ENCODE results near the gene NUDT17. TPM values are rescaled to one million over a fixed set of nuclear protein-coding genes. Genes with fewer than 3 reads are reported as not detected.
A peak's percentile ranks its signal among the peaks of the same experiment; 100 is the strongest.

The NUDT17 gene
- total and polyA plus RNA-seq, 2 donors (not counting 1 experiment from before 2014, with no cell fraction given), result 7.7 TPM

GRCh38 chr1:145849356-145850160, 4.1 kb downstream of the NUDT17 start:
- DNase-seq, result no peak
- H3K4me3 Mint-ChIP-seq, result no peak overlapping the region
- Histone ChIP-seq H2AFZ (ENCODE audit: insufficient read depth, low read depth, low read length, poor library complexity, severe bottlenecking) (no peak overlapping the region), H3K79me2 (ENCODE audit: control insufficient read depth, insufficient read depth, low read length) (no peaks in the 10 kb centered on the region), H3K27ac (ENCODE audit: low read length in 2 of 2) (no peak overlapping the region), H3K9ac (ENCODE audit: low read length) (no peak overlapping the region), H3K4me1 (ENCODE audit: control insufficient read depth in 2 of 2, insufficient read depth in 2 of 2, low read length in 2 of 2) (peaks cover 16 to 21% of the 10 kb centered on the region in 2 donors), H3K4me2 (replicated peaks; ENCODE audit: low read depth, low read length, poor library complexity, severe bottlenecking) (no peak overlapping the region), H3K27me3 (replicated peaks in 1 of 4; ENCODE audit: control extremely low read depth in 1 of 4, control insufficient read depth in 3 of 4, insufficient read depth in 4 of 4, low read length in 3 of 4) (no peaks in the 10 kb centered on the region), H3K9me3 (ENCODE audit: control extremely low read depth in 1 of 3, control insufficient read depth in 2 of 3, insufficient read depth in 1 of 3, low read length in 2 of 3) (no peaks in the 10 kb centered on the region), H4K20me1 (ENCODE audit: control insufficient read depth, insufficient read depth, low read length, poor library complexity, severe bottlenecking) (no peaks in the 10 kb centered on the region), H3K4me3 (ENCODE audit: control extremely low read depth in 1 of 5, extremely low read depth in 1 of 5, insufficient read depth in 1 of 5, low read depth in 2 of 5, low read length in 4 of 5) (no peak overlapping the region), H3K36me3 (replicated peaks in 1 of 2; ENCODE audit: control extremely low read depth in 1 of 2, control insufficient read depth in 1 of 2, extremely low read depth in 1 of 2, insufficient read depth in 2 of 2, low read length in 1 of 2) (peaks cover 0 to 42% of the 10 kb centered on the region in 2 experiments)
- TF ChIP-seq EZH2 (IDR thresholded peaks at IDR 0.05; ENCODE audit: borderline replicate concordance, insufficient read depth, low read depth, low read length, poor library complexity, severe bottlenecking) (no peak), CTCF (IDR thresholded peaks at IDR 0.05) (peak; percentile 27)
- ChIA-PET POLR2A (no interaction called here), CTCF (interaction anchor here (0.8 to 6.5 kb wide), 6 partner anchors 8 to 163 kb away, joined by 3 to 107 read pairs (median 5); partner anchors contain the start of genes ITGA10 and PIAS3)
- H3K27ac Mint-ChIP-seq, result no peak overlapping the region
- no peak for ATAC-seq (ENCODE audit: low read depth)
- intact Hi-C loops (cut with micrococcal nuclease), result loop anchor here (5.0 kb wide), 1 partner anchor 38 kb away; the partner anchor contains the start of gene ANKRD35
- no peaks in the 10 kb centered on the region for H3K9me3 Mint-ChIP-seq (ENCODE audit: insufficient read depth)
- peaks cover 7% of the 10 kb centered on the region for H3K4me1 Mint-ChIP-seq
- WGBS (ENCODE audit: insufficient coverage), result 93% methylated on average over 3 of the region's 15 CpGs
- H3K27me3 Mint-ChIP-seq, result no peaks in the 10 kb centered on the region

GRCh38 chr1:145855426-145855948, 10.1 kb downstream of the NUDT17 start:
- H3K4me2 ChIP-seq (replicated peaks; ENCODE audit: low read depth, low read length, poor library complexity, severe bottlenecking), result no peak overlapping the region
- no peak overlapping the region for H3K9ac ChIP-seq (ENCODE audit: low read length)
- intact Hi-C loops (cut with micrococcal nuclease), result loop anchor here (5.0 kb wide), 1 partner anchor 142 kb away; the partner anchor contains the start of gene TXNIP
- ATAC-seq (ENCODE audit: low read depth), result no peak
- no peaks in the 10 kb centered on the region for H3K9me3 Mint-ChIP-seq (ENCODE audit: insufficient read depth)
- H3K27me3 Mint-ChIP-seq, result no peaks in the 10 kb centered on the region
- H2AFZ ChIP-seq (ENCODE audit: insufficient read depth, low read depth, low read length, poor library complexity, severe bottlenecking), result no peak overlapping the region
- no peaks in the 10 kb centered on the region for H3K9me3 ChIP-seq (ENCODE audit: control extremely low read depth in 1 of 3, control insufficient read depth in 2 of 3, insufficient read depth in 1 of 3, low read length in 2 of 3)
- H3K27ac ChIP-seq (ENCODE audit: low read length in 2 of 2), result no peak overlapping the region
- no peak for DNase-seq
- CTCF ChIA-PET, result interaction anchor here (1.0 to 1.7 kb wide), 2 partner anchors 10 to 163 kb away, joined by 3 to 6 read pairs; partner anchors contain the start of gene NUDT17
- no peak overlapping the region for H3K27ac Mint-ChIP-seq
- peaks cover 9% of the 10 kb centered on the region for H3K79me2 ChIP-seq (ENCODE audit: control insufficient read depth, insufficient read depth, low read length)
- H3K4me3 Mint-ChIP-seq, result peak overlapping the region; percentile 7
- POLR2A ChIA-PET, result no interaction called here
- WGBS (ENCODE audit: insufficient coverage), result 94% methylated on average over 4 of the region's 7 CpGs
- no peak overlapping the region for H3K4me3 ChIP-seq (ENCODE audit: control extremely low read depth in 1 of 5, extremely low read depth in 1 of 5, insufficient read depth in 1 of 5, low read depth in 2 of 5, low read length in 4 of 5)
- H3K4me1 Mint-ChIP-seq, result peaks cover 11% of the 10 kb centered on the region
- no peaks in the 10 kb centered on the region for H4K20me1 ChIP-seq (ENCODE audit: control insufficient read depth, insufficient read depth, low read length, poor library complexity, severe bottlenecking)
- peaks cover 0 to 40% of the 10 kb centered on the region in 2 experiments for H3K36me3 ChIP-seq (replicated peaks in 1 of 2; ENCODE audit: control extremely low read depth in 1 of 2, control insufficient read depth in 1 of 2, extremely low read depth in 1 of 2, insufficient read depth in 2 of 2, low read length in 1 of 2)
- H3K4me1 ChIP-seq (ENCODE audit: control insufficient read depth in 2 of 2, insufficient read depth in 2 of 2, low read length in 2 of 2), result peaks cover 9 to 14% of the 10 kb centered on the region in 2 donors
- no peaks in the 10 kb centered on the region for H3K27me3 ChIP-seq (replicated peaks in 1 of 4; ENCODE audit: control extremely low read depth in 1 of 4, control insufficient read depth in 3 of 4, insufficient read depth in 4 of 4, low read length in 3 of 4)
- peak; percentile 22 for TF ChIP-seq CTCF (IDR thresholded peaks at IDR 0.05)
- TF ChIP-seq EZH2 (IDR thresholded peaks at IDR 0.05; ENCODE audit: borderline replicate concordance, insufficient read depth, low read depth, low read length, poor library complexity, severe bottlenecking), result no peak
